ENCODE measurements around the gene PDE4D. TPM values are rescaled to one million over a fixed set of nuclear protein-coding genes. Genes with fewer than 3 reads are reported as not detected.

The PDE4D gene
- total RNA-seq, 2 experiments from 2014 or later: 40.5 to 41.2 TPM

- peaks cover 34% of the 10 kb centered on the region for H3K36me3 Mint-ChIP-seq (ENCODE audit: low read depth)
- DNase-seq: no peak
- H3K9me3 Mint-ChIP-seq: no peaks in the 10 kb centered on the region
- no peaks in the 10 kb centered on the region for H3K27me3 Mint-ChIP-seq (ENCODE audit: low read depth)
- no peak overlapping the region for H3K4me3 Mint-ChIP-seq
- intact Hi-C loops (cut with micrococcal nuclease): no loop called here
- CTCF ChIA-PET: no interaction called here
- no peak overlapping the region for H3K27ac Mint-ChIP-seq
- no peaks in the 10 kb centered on the region for H3K4me1 Mint-ChIP-seq (ENCODE audit: low read depth)
These were observed 907.2 kb downstream of the PDE4D start for GRCh38 chr5:58986281-58986680.

- no peak overlapping the region for H3K4me3 Mint-ChIP-seq
- no peaks in the 10 kb centered on the region for H3K4me1 Mint-ChIP-seq (ENCODE audit: low read depth)
- CTCF ChIA-PET: interaction anchor here (0.6 kb wide), 1 partner anchor 203 kb away, joined by 3 read pairs; no protein-coding TSS in a partner anchor
- H3K36me3 Mint-ChIP-seq (ENCODE audit: low read depth): peaks cover 34% of the 10 kb centered on the region
- DNase-seq: no peak
- intact Hi-C loops (cut with micrococcal nuclease): no loop called here
- H3K27ac Mint-ChIP-seq: no peak overlapping the region
- no peaks in the 10 kb centered on the region for H3K27me3 Mint-ChIP-seq (ENCODE audit: low read depth)
- H3K9me3 Mint-ChIP-seq: no peaks in the 10 kb centered on the region
These were observed 907.8 kb downstream of the PDE4D start for GRCh38 chr5:58985759-58986158.

GRCh38 chr5:58985311-58985710, 908.2 kb downstream of the PDE4D start:
- H3K4me3 Mint-ChIP-seq: no peak overlapping the region
- CTCF ChIA-PET: interaction anchor here (0.6 kb wide), 1 partner anchor 203 kb away, joined by 3 read pairs; no protein-coding TSS in a partner anchor
- intact Hi-C loops (cut with micrococcal nuclease): no loop called here

GRCh38 chr5:58983526-58984452, 909.7 kb downstream of the PDE4D start:
- no peak overlapping the region for H3K4me3 Mint-ChIP-seq
- DNase-seq: no peak
- H3K4me1 Mint-ChIP-seq (ENCODE audit: low read depth): no peaks in the 10 kb centered on the region
- no peaks in the 10 kb centered on the region for H3K9me3 Mint-ChIP-seq
- intact Hi-C loops (cut with micrococcal nuclease): loop anchor here (2.0 kb wide), 1 partner anchor 17 kb away; no protein-coding TSS in a partner anchor
- peaks cover 32% of the 10 kb centered on the region for H3K36me3 Mint-ChIP-seq (ENCODE audit: low read depth)
- CTCF ChIA-PET: interaction anchor here (1.0 to 1.5 kb wide), 2 partner anchors 8 to 17 kb away, joined by 3 to 4 read pairs; no protein-coding TSS in a partner anchor
- H3K27me3 Mint-ChIP-seq (ENCODE audit: low read depth): no peaks in the 10 kb centered on the region
- H3K27ac Mint-ChIP-seq: no peak overlapping the region

More at GRCh38 chr5:58985311-58985710, 908.2 kb downstream of the PDE4D start:
- Mint-ChIP-seq H3K27ac (no peak overlapping the region), H3K4me1 (ENCODE audit: low read depth) (no peaks in the 10 kb centered on the region), H3K27me3 (ENCODE audit: low read depth) (no peaks in the 10 kb centered on the region), H3K36me3 (ENCODE audit: low read depth) (peaks cover 34% of the 10 kb centered on the region), H3K9me3 (no peaks in the 10 kb centered on the region)
- no peak for DNase-seq

GRCh38 chr5:58980890-58981289, 912.6 kb downstream of the PDE4D start:
- CTCF ChIA-PET: interaction anchor here (1.2 kb wide), 1 partner anchor 215 kb away, joined by 3 read pairs; no protein-coding TSS in a partner anchor
- Mint-ChIP-seq H3K4me3 (no peak overlapping the region), H3K27ac (no peak overlapping the region), H3K9me3 (no peaks in the 10 kb centered on the region), H3K36me3 (ENCODE audit: low read depth) (peaks cover 37% of the 10 kb centered on the region), H3K4me1 (ENCODE audit: low read depth) (no peaks in the 10 kb centered on the region), H3K27me3 (ENCODE audit: low read depth) (no peaks in the 10 kb centered on the region)
- no peak for DNase-seq
- intact Hi-C loops (cut with micrococcal nuclease): no loop called here

- no peak for DNase-seq
- H3K27ac Mint-ChIP-seq: no peak overlapping the region
- CTCF ChIA-PET: interaction anchor here (0.6 kb wide), 1 partner anchor 402 kb away, joined by 3 read pairs; no protein-coding TSS in a partner anchor
- intact Hi-C loops (cut with micrococcal nuclease): no loop called here
- no peaks in the 10 kb centered on the region for H3K4me1 Mint-ChIP-seq (ENCODE audit: low read depth)
- no peak overlapping the region for H3K4me3 Mint-ChIP-seq
- H3K27me3 Mint-ChIP-seq (ENCODE audit: low read depth): no peaks in the 10 kb centered on the region
- H3K36me3 Mint-ChIP-seq (ENCODE audit: low read depth): peaks cover 45% of the 10 kb centered on the region
- H3K9me3 Mint-ChIP-seq: no peaks in the 10 kb centered on the region
These were observed 914.4 kb downstream of the PDE4D start for GRCh38 chr5:58979090-58979489.

- no peak overlapping the region for H3K4me3 Mint-ChIP-seq
- intact Hi-C loops (cut with micrococcal nuclease): no loop called here
- DNase-seq: no peak
- no peaks in the 10 kb centered on the region for H3K9me3 Mint-ChIP-seq
- peaks cover 11% of the 10 kb centered on the region for H3K4me1 Mint-ChIP-seq (ENCODE audit: low read depth)
- no peaks in the 10 kb centered on the region for H3K27me3 Mint-ChIP-seq (ENCODE audit: low read depth)
- H3K27ac Mint-ChIP-seq: no peak overlapping the region
- CTCF ChIA-PET: interaction anchor here (0.7 to 2.4 kb wide), 2 partner anchors 82 to 199 kb away, joined by 3 to 13 read pairs; no protein-coding TSS in a partner anchor
- peaks cover 36% of the 10 kb centered on the region for H3K36me3 Mint-ChIP-seq (ENCODE audit: low read depth)
These were observed 918.9 kb downstream of the PDE4D start for GRCh38 chr5:58974601-58975000.

GRCh38 chr5:58974083-58974482, 919.4 kb downstream of the PDE4D start:
- Mint-ChIP-seq H3K27ac (no peak overlapping the region), H3K36me3 (ENCODE audit: low read depth) (peaks cover 34% of the 10 kb centered on the region), H3K4me3 (no peak overlapping the region), H3K9me3 (no peaks in the 10 kb centered on the region), H3K27me3 (ENCODE audit: low read depth) (no peaks in the 10 kb centered on the region), H3K4me1 (ENCODE audit: low read depth) (peaks cover 15% of the 10 kb centered on the region)
- intact Hi-C loops (cut with micrococcal nuclease): no loop called here
- CTCF ChIA-PET: no interaction called here
- no peak for DNase-seq

- CTCF ChIA-PET: interaction anchor here (2.7 kb wide), 1 partner anchor 86 kb away, joined by 14 read pairs; no protein-coding TSS in a partner anchor
- intact Hi-C loops (cut with micrococcal nuclease): loop anchor here (2.0 kb wide), 1 partner anchor 82 kb away; no protein-coding TSS in a partner anchor
These were observed 921.2 kb downstream of the PDE4D start for GRCh38 chr5:58972301-58972700.

GRCh38 chr5:58970766-58971165, 922.8 kb downstream of the PDE4D start:
- DNase-seq: no peak
- CTCF ChIA-PET: interaction anchor here (0.6 to 2.7 kb wide), 7 partner anchors 48 to 1632 kb away, joined by 3 to 14 read pairs (median 4); no protein-coding TSS in a partner anchor
- Mint-ChIP-seq H3K4me3 (no peak overlapping the region), H3K27me3 (ENCODE audit: low read depth) (no peaks in the 10 kb centered on the region), H3K36me3 (ENCODE audit: low read depth) (peaks cover 18% of the 10 kb centered on the region), H3K27ac (no peak overlapping the region), H3K9me3 (no peaks in the 10 kb centered on the region), H3K4me1 (ENCODE audit: low read depth) (peaks cover 15% of the 10 kb centered on the region)
- intact Hi-C loops (cut with micrococcal nuclease): loop anchor here (2.0 kb wide), 1 partner anchor 204 kb away; no protein-coding TSS in a partner anchor

More at GRCh38 chr5:58972301-58972700, 921.2 kb downstream of the PDE4D start:
- peaks cover 15% of the 10 kb centered on the region for H3K4me1 Mint-ChIP-seq (ENCODE audit: low read depth)
- DNase-seq: no peak
- no peaks in the 10 kb centered on the region for H3K27me3 Mint-ChIP-seq (ENCODE audit: low read depth)
- peaks cover 30% of the 10 kb centered on the region for H3K36me3 Mint-ChIP-seq (ENCODE audit: low read depth)
- H3K27ac Mint-ChIP-seq: no peak overlapping the region
- H3K9me3 Mint-ChIP-seq: no peaks in the 10 kb centered on the region
- H3K4me3 Mint-ChIP-seq: no peak overlapping the region

- no peak for DNase-seq
- no peak overlapping the region for H3K27ac Mint-ChIP-seq
- CTCF ChIA-PET: interaction anchor here (0.9 to 1.4 kb wide), 3 partner anchors 8 to 204 kb away, joined by 3 to 7 read pairs (median 3); no protein-coding TSS in a partner anchor
- intact Hi-C loops (cut with micrococcal nuclease): loop anchor here (1.0 to 2.0 kb wide), 3 partner anchors 42 to 269 kb away; no protein-coding TSS in a partner anchor
- no peak overlapping the region for H3K4me3 Mint-ChIP-seq
- peaks cover 15% of the 10 kb centered on the region for H3K4me1 Mint-ChIP-seq (ENCODE audit: low read depth)
- H3K9me3 Mint-ChIP-seq: no peaks in the 10 kb centered on the region
- peaks cover 11% of the 10 kb centered on the region for H3K36me3 Mint-ChIP-seq (ENCODE audit: low read depth)
- no peaks in the 10 kb centered on the region for H3K27me3 Mint-ChIP-seq (ENCODE audit: low read depth)
These were observed 923.7 kb downstream of the PDE4D start for GRCh38 chr5:58969795-58970194.

- intact Hi-C loops (cut with micrococcal nuclease): loop anchor here (1.0 kb wide), 2 partner anchors 42 to 269 kb away; no protein-coding TSS in a partner anchor
- H3K4me3 Mint-ChIP-seq: no peak overlapping the region
- H3K27me3 Mint-ChIP-seq (ENCODE audit: low read depth): no peaks in the 10 kb centered on the region
- DNase-seq: no peak
- H3K9me3 Mint-ChIP-seq: no peaks in the 10 kb centered on the region
- H3K27ac Mint-ChIP-seq: no peak overlapping the region
- CTCF ChIA-PET: interaction anchor here (0.9 to 1.6 kb wide), 4 partner anchors 8 to 205 kb away, joined by 3 to 7 read pairs (median 3); no protein-coding TSS in a partner anchor
- H3K36me3 Mint-ChIP-seq (ENCODE audit: low read depth): peaks cover 6% of the 10 kb centered on the region
- peaks cover 15% of the 10 kb centered on the region for H3K4me1 Mint-ChIP-seq (ENCODE audit: low read depth)
These were observed 924.3 kb downstream of the PDE4D start for GRCh38 chr5:58969253-58969652.
